ENCODE results near the gene AIFM2. TPM values are rescaled to one million over a fixed set of nuclear protein-coding genes. Genes with fewer than 3 reads are reported as not detected.

Gene AIFM2
- total RNA-seq, 3 donors from 2014 or later: 14.3 to 42.1 (median 33.1) TPM

GRCh38 chr10:70092389-70092718 lies 40.3 kb downstream of the AIFM2 start:
- TF ChIP-seq CTCF (IDR thresholded peaks at IDR 0.05): no peak
- TF ChIP-seq POLR2A (IDR thresholded peaks at IDR 0.05): no peak
- TF ChIP-seq POLR2AphosphoS5 (IDR thresholded peaks at IDR 0.05): no peak
- H3K27ac ChIP-seq: peak overlapping the region in 1 of 2 donors; percentile 25
- H3K36me3 ChIP-seq: no peaks in the 10 kb centered on the region
- no peaks in the 10 kb centered on the region for H3K27me3 ChIP-seq
- no peaks in the 10 kb centered on the region for H3K9me3 ChIP-seq
- no peak overlapping the region for H3K4me3 ChIP-seq
- no peaks in the 10 kb centered on the region for H3K4me1 ChIP-seq
- DNase-seq (ENCODE audit: low spot score in 2 of 2): no peak
- intact Hi-C loops (cut with DNase I; ENCODE audit: low total_unique reads): no loop called here

- H3K27ac ChIP-seq: no peak overlapping the region
- no peak for DNase-seq (ENCODE audit: low spot score in 2 of 2)
- no peaks in the 10 kb centered on the region for H3K9me3 ChIP-seq
- no peaks in the 10 kb centered on the region for H3K4me1 ChIP-seq
- no peaks in the 10 kb centered on the region for H3K27me3 ChIP-seq
- TF ChIP-seq CTCF (IDR thresholded peaks at IDR 0.05) (no peak), POLR2A (IDR thresholded peaks at IDR 0.05) (no peak), POLR2AphosphoS5 (IDR thresholded peaks at IDR 0.05) (no peak)
- intact Hi-C loops (cut with DNase I; ENCODE audit: low total_unique reads): no loop called here
- H3K4me3 ChIP-seq: no peak overlapping the region
- H3K36me3 ChIP-seq: no peaks in the 10 kb centered on the region
Measured at GRCh38 chr10:70090951-70091350, 41.7 kb downstream of the AIFM2 start.

GRCh38 chr10:70090013-70090412 lies 42.6 kb downstream of the AIFM2 start:
- DNase-seq (ENCODE audit: low spot score in 2 of 2): no peak
- Histone ChIP-seq H3K9me3 (no peaks in the 10 kb centered on the region), H3K27ac (no peak overlapping the region), H3K4me1 (no peaks in the 10 kb centered on the region), H3K4me3 (no peak overlapping the region), H3K27me3 (no peaks in the 10 kb centered on the region), H3K36me3 (no peaks in the 10 kb centered on the region)
- TF ChIP-seq POLR2AphosphoS5 (IDR thresholded peaks at IDR 0.05) (no peak), CTCF (IDR thresholded peaks at IDR 0.05) (no peak), POLR2A (IDR thresholded peaks at IDR 0.05) (no peak)
- intact Hi-C loops (cut with DNase I; ENCODE audit: low total_unique reads): no loop called here

GRCh38 chr10:70088308-70088698 lies 44.3 kb downstream of the AIFM2 start:
- Histone ChIP-seq H3K4me1 (no peaks in the 10 kb centered on the region), H3K27ac (no peak overlapping the region), H3K27me3 (no peaks in the 10 kb centered on the region), H3K4me3 (no peak overlapping the region), H3K36me3 (no peaks in the 10 kb centered on the region), H3K9me3 (no peaks in the 10 kb centered on the region)
- no peak for TF ChIP-seq CTCF (IDR thresholded peaks at IDR 0.05)
- intact Hi-C loops (cut with DNase I; ENCODE audit: low total_unique reads): no loop called here
- DNase-seq (ENCODE audit: low spot score in 2 of 2): no peak

- Histone ChIP-seq H3K4me1 (no peaks in the 10 kb centered on the region), H3K27me3 (no peaks in the 10 kb centered on the region), H3K36me3 (no peaks in the 10 kb centered on the region), H3K27ac (no peak overlapping the region), H3K4me3 (no peak overlapping the region), H3K9me3 (no peaks in the 10 kb centered on the region)
- DNase-seq (ENCODE audit: low spot score in 2 of 2): no peak
- TF ChIP-seq POLR2A (IDR thresholded peaks at IDR 0.05): no peak
- TF ChIP-seq CTCF (IDR thresholded peaks at IDR 0.05): no peak
- no peak for TF ChIP-seq POLR2AphosphoS5 (IDR thresholded peaks at IDR 0.05)
- intact Hi-C loops (cut with DNase I; ENCODE audit: low total_unique reads): no loop called here
Measured at GRCh38 chr10:70087616-70088307, 44.9 kb downstream of the AIFM2 start.
